ENCODE measurements around the gene EFR3B.

EFR3B gene

GRCh38 chr2:25072606-25073005, 30.7 kb downstream of the EFR3B start:
- DNase-seq, result no peak
- TF ChIP-seq GATA1 (IDR thresholded peaks at IDR 0.05; ENCODE audit: low read depth, low read length) (no peak), POLR2A (IDR thresholded peaks at IDR 0.05; ENCODE audit: low read length) (no peak)

- TF ChIP-seq GATA1 (IDR thresholded peaks at IDR 0.05; ENCODE audit: low read depth, low read length) (no peak), POLR2A (IDR thresholded peaks at IDR 0.05; ENCODE audit: low read length) (no peak)
- no peak for DNase-seq
Observed at GRCh38 chr2:25073025-25073424, 31.1 kb downstream of the EFR3B start.

- DNase-seq, result no peak
- TF ChIP-seq GATA1 (IDR thresholded peaks at IDR 0.05; ENCODE audit: low read depth, low read length), result no peak
- no peak for TF ChIP-seq POLR2A (IDR thresholded peaks at IDR 0.05; ENCODE audit: low read length)
Observed at GRCh38 chr2:25073914-25074313, 32.0 kb downstream of the EFR3B start.

- no peak for TF ChIP-seq GATA1 (IDR thresholded peaks at IDR 0.05; ENCODE audit: low read depth, low read length)
- TF ChIP-seq POLR2A (IDR thresholded peaks at IDR 0.05; ENCODE audit: low read length), result no peak
- no peak for DNase-seq
Observed at GRCh38 chr2:25074826-25075225, 33.0 kb downstream of the EFR3B start.

GRCh38 chr2:25076749-25077148, 34.9 kb downstream of the EFR3B start:
- no peak for DNase-seq

GRCh38 chr2:25077789-25078169, 35.9 kb downstream of the EFR3B start:
- no peak for TF ChIP-seq GATA1 (IDR thresholded peaks at IDR 0.05; ENCODE audit: low read depth, low read length)
- no peak for TF ChIP-seq POLR2A (IDR thresholded peaks at IDR 0.05; ENCODE audit: low read length)
- no peak for DNase-seq

More at GRCh38 chr2:25076749-25077148, 34.9 kb downstream of the EFR3B start:
- TF ChIP-seq GATA1 (IDR thresholded peaks at IDR 0.05; ENCODE audit: low read depth, low read length) (no peak), POLR2A (IDR thresholded peaks at IDR 0.05; ENCODE audit: low read length) (no peak)

- no peak for DNase-seq
- TF ChIP-seq POLR2A (IDR thresholded peaks at IDR 0.05; ENCODE audit: low read length), result no peak
- no peak for TF ChIP-seq GATA1 (IDR thresholded peaks at IDR 0.05; ENCODE audit: low read depth, low read length)
Observed at GRCh38 chr2:25078170-25079049, 36.5 kb downstream of the EFR3B start.

GRCh38 chr2:25079050-25079635, 37.3 kb downstream of the EFR3B start:
- TF ChIP-seq POLR2A (IDR thresholded peaks at IDR 0.05; ENCODE audit: low read length) (no peak), GATA1 (IDR thresholded peaks at IDR 0.05; ENCODE audit: low read depth, low read length) (no peak)
- no peak for DNase-seq

GRCh38 chr2:25081237-25081790, 39.4 kb downstream of the EFR3B start:
- DNase-seq, result no peak
- TF ChIP-seq POLR2A (IDR thresholded peaks at IDR 0.05; ENCODE audit: low read length) (no peak), GATA1 (IDR thresholded peaks at IDR 0.05; ENCODE audit: low read depth, low read length) (no peak)

- no peak for DNase-seq
- no peak for TF ChIP-seq GATA1 (IDR thresholded peaks at IDR 0.05; ENCODE audit: low read depth, low read length)
- no peak for TF ChIP-seq POLR2A (IDR thresholded peaks at IDR 0.05; ENCODE audit: low read length)
Observed at GRCh38 chr2:25082002-25082622, 40.2 kb downstream of the EFR3B start.

- TF ChIP-seq GATA1 (IDR thresholded peaks at IDR 0.05; ENCODE audit: low read depth, low read length) (no peak), POLR2A (IDR thresholded peaks at IDR 0.05; ENCODE audit: low read length) (no peak)
- DNase-seq, result no peak
Observed at GRCh38 chr2:25085761-25086560, 44.1 kb downstream of the EFR3B start.

- TF ChIP-seq POLR2A (IDR thresholded peaks at IDR 0.05; ENCODE audit: low read length) (no peak), GATA1 (IDR thresholded peaks at IDR 0.05; ENCODE audit: low read depth, low read length) (no peak)
Observed at GRCh38 chr2:25088817-25089516, 47.1 kb downstream of the EFR3B start.

More at GRCh38 chr2:25088817-25089516, 47.1 kb downstream of the EFR3B start:
- no peak for DNase-seq

Measured in erythroblast (primary cell).